Hepatocyte (in vitro differentiated cells): ENCODE results near the gene SLC12A1. TPM values are rescaled to one million over a fixed set of nuclear protein-coding genes. Genes with fewer than 3 reads are reported as not detected.

Source experiments
- DNase-seq: peaks from one replicate; pipeline ENCODE4 v3.0.0-alpha.2; 2016; ENCODE audit warnings: low spot score
- H2AFZ ChIP-seq: fragments of 200-600 bp; sonication (generic); 2 replicates; pipeline ENCODE4 v1.6.0; 2016; ENCODE audit warnings: antibody characterized with exemption, mild to moderate bottlenecking
- H3K27ac ChIP-seq: fragments of 200-600 bp; sonication (generic); 2 replicates; pipeline ENCODE4 v1.5.1; 2016; ENCODE audit warnings: mild to moderate bottlenecking
- H3K27me3 ChIP-seq: fragments of 200-600 bp; sonication (generic); 2 replicates; pipeline ENCODE4 v1.6.1; 2016
- H3K36me3 ChIP-seq: fragments of 200-600 bp; sonication (generic); replicated peaks from 2 replicates; pipeline ENCODE4 v1.5.1; 2016; ENCODE audit warnings: low read depth; ENCODE audit not compliant: insufficient read depth
- H3K4me1 ChIP-seq: fragments of 200-600 bp; sonication (generic); 2 replicates; pipeline ENCODE4 v1.5.1; 2016; ENCODE audit warnings: mild to moderate bottlenecking, moderate library complexity; ENCODE audit not compliant: insufficient read depth
- H3K4me2 ChIP-seq: fragments of 200-600 bp; sonication (generic); 2 replicates; pipeline ENCODE4 v1.6.0; 2016
- H3K4me3 ChIP-seq: fragments of 200-600 bp; sonication (generic); 2 replicates; pipeline ENCODE4 v1.5.1; 2016; ENCODE audit warnings: mild to moderate bottlenecking
- H3K79me2 ChIP-seq: fragments of 200-600 bp; sonication (generic); 2 replicates; pipeline ENCODE4 v1.6.0; 2017; ENCODE audit warnings: mild to moderate bottlenecking
- H3K9me2 ChIP-seq: fragments of 200-600 bp; sonication (generic); replicated peaks from 2 replicates; pipeline ENCODE4 v1.6.0; 2017; ENCODE audit warnings: mild to moderate bottlenecking; ENCODE audit not compliant: insufficient read depth
- H3K9me3 ChIP-seq: fragments of 200-600 bp; sonication (generic); 2 replicates; pipeline ENCODE4 v1.5.1; 2016; ENCODE audit warnings: low read depth, mild to moderate bottlenecking
- H4K20me1 ChIP-seq: fragments of 200-600 bp; sonication (generic); 2 replicates; pipeline ENCODE4 v1.6.0; 2016; ENCODE audit warnings: mild to moderate bottlenecking; ENCODE audit not compliant: insufficient read depth, poor library complexity, severe bottlenecking
- EZH2 ChIP-seq: fragments of 200-600 bp; sonication (generic); IDR thresholded peaks from 2 replicates; pipeline ENCODE4 v1.6.1; 2016; ENCODE audit warnings: antibody characterized with exemption, mild to moderate bottlenecking, borderline replicate concordance
- EZH2phosphoT487 ChIP-seq: fragments of 200-600 bp; sonication (generic); IDR thresholded peaks from one replicate; pipeline ENCODE4 v1.6.1; 2018; ENCODE audit warnings: antibody characterized with exemption, mild to moderate bottlenecking, low read depth, moderate library complexity; ENCODE audit not compliant: unreplicated experiment, severe bottlenecking
- WGBS: methylation state at CpG from one replicate; pipeline ENCODE4 v1.1.6; 2016; ENCODE audit warnings: low lambda C conversion rate; ENCODE audit errors: missing lambda C conversion rate; 5-methylcytosine and 5-hydroxymethylcytosine counted together
- polyA plus RNA-seq: library from polyadenylated mRNA; unstranded; fragments of >200 nt; fragmentation: Nextera tagmentation; extraction: Ambion mirVana; gene quantifications from 2 replicates; pipeline ENCODE4 v1.2.1, GENCODE V29; 2016
- total RNA-seq: library from RNA; depleted of rRNA; stranded (reverse); fragments of >200 nt; gene quantifications from 2 replicates; pipeline ENCODE4 v1.2.3, GENCODE V29; 2014
- TF ChIP-seq, protein P1 (sequence below): fragments of 200-600 bp; sonication (generic); IDR thresholded peaks from 2 replicates; pipeline ENCODE4 v1.5.1; 2016; ENCODE audit warnings: antibody characterized with exemption, mild to moderate bottlenecking; ENCODE audit not compliant: poor library complexity

SLC12A1 gene
- total and polyA plus RNA-seq, 2 experiments from 2014 or later = not detected

DNA sequence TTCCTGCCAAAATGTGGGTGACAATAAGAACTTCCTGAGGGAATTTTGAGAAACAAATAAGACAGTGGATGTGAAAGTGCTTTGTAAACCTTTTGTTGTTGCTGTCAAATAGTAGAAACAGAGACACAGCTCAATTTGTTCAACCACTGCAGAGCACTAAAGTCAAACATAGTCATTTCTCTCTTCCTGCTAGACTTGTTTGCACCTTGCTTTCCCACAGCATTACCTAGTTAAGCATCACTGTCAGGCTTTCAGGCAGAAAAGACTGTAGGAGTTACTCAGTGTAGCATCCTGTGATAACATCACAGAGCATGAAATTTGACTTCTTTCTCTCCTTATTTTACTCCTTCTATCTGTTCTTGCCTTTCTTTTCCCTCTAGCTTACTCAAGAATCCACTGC is 27.1 kb downstream of the SLC12A1 start:
- H3K9me2 ChIP-seq = no peaks in the 10 kb centered on the region
- H3K4me2 ChIP-seq = no peak overlapping the region
- H3K4me3 ChIP-seq = no peak overlapping the region
- no peaks in the 10 kb centered on the region for H3K4me1 ChIP-seq
- H4K20me1 ChIP-seq = no peaks in the 10 kb centered on the region
- no peaks in the 10 kb centered on the region for H3K9me3 ChIP-seq
- no peak overlapping the region for H2AFZ ChIP-seq
- H3K36me3 ChIP-seq = no peaks in the 10 kb centered on the region
- TF ChIP-seq, protein P1, sequence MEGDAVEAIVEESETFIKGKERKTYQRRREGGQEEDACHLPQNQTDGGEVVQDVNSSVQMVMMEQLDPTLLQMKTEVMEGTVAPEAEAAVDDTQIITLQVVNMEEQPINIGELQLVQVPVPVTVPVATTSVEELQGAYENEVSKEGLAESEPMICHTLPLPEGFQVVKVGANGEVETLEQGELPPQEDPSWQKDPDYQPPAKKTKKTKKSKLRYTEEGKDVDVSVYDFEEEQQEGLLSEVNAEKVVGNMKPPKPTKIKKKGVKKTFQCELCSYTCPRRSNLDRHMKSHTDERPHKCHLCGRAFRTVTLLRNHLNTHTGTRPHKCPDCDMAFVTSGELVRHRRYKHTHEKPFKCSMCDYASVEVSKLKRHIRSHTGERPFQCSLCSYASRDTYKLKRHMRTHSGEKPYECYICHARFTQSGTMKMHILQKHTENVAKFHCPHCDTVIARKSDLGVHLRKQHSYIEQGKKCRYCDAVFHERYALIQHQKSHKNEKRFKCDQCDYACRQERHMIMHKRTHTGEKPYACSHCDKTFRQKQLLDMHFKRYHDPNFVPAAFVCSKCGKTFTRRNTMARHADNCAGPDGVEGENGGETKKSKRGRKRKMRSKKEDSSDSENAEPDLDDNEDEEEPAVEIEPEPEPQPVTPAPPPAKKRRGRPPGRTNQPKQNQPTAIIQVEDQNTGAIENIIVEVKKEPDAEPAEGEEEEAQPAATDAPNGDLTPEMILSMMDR = no peak
- no peak for TF ChIP-seq EZH2
- no peak for TF ChIP-seq EZH2phosphoT487
- H3K27ac ChIP-seq = no peak overlapping the region
- no peak for DNase-seq
- H3K27me3 ChIP-seq = no peaks in the 10 kb centered on the region
- no peaks in the 10 kb centered on the region for H3K79me2 ChIP-seq

DNA sequence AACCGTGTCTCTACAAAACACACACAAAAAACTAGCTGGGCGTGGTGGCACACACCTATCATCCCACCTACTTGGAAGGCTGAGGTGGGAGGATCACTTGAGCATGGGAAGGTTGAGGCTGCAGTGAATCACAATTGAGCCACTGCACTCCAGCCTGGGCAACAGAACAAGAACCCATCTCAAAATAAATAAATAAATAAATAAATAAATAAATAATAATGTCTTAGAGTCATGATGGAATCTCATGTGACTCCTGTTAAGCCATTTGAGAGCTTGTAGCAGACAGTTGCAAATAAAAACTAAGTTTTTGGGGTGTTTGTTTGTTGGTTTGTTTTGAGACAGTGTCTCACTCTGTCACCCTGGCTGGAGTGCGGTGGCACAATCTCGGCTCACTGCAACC is 33.2 kb downstream of the SLC12A1 start:
- Histone ChIP-seq H3K36me3 (no peaks in the 10 kb centered on the region), H2AFZ (no peak overlapping the region), H3K4me1 (no peaks in the 10 kb centered on the region), H3K9me3 (no peaks in the 10 kb centered on the region), H3K4me2 (no peak overlapping the region), H3K4me3 (no peak overlapping the region), H3K27me3 (no peaks in the 10 kb centered on the region), H3K27ac (no peak overlapping the region), H3K9me2 (no peaks in the 10 kb centered on the region), H4K20me1 (no peaks in the 10 kb centered on the region), H3K79me2 (no peaks in the 10 kb centered on the region)
- no peak for TF ChIP-seq EZH2
- TF ChIP-seq, protein P1 = no peak
- no peak for TF ChIP-seq EZH2phosphoT487
- DNase-seq = no peak
- WGBS = 92% methylated on average over 4 of the region's 4 CpGs

DNA sequence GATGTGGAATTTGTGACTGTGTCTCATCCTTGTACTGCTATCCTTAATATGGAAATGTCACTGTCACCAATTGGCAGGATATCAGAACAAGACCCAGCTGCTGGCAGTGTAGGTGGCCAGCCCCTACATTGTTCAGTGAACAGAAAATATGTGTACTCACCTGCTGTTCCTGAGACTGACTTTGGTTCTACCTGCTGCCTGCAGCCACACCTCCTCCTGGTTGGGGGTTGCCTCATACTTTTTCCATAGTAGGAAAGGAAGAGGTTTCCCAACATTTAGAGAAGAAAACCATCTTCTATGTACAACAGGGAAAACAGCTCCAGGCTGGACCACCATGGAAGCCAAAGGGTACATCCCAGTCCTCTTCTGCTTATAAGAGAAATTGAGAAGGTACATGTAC is 35.9 kb downstream of the SLC12A1 start:
- H3K27me3 ChIP-seq = no peaks in the 10 kb centered on the region

DNA sequence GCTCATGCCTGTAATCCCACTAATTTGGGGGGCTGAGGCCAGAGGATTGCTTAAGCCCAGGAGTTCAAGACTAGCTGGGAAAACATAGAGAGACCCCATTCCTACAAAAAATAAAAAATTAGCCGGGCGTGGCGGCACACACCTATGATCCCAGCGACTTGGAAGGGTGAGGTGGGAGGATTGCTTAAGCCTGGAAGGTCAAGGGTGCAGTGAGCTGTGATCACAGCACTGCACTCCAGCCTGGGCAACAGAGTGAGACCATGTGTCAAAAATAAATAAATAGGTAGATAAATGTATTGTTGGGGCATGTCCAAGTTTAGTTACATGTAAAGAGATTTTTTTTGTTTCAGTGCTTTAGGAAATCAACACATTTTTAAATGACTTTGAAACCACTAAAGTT is 36.4 kb downstream of the SLC12A1 start:
- DNase-seq = no peak
- H3K27ac ChIP-seq = no peak overlapping the region
- no peaks in the 10 kb centered on the region for H3K79me2 ChIP-seq
- H3K4me2 ChIP-seq = no peak overlapping the region
- no peaks in the 10 kb centered on the region for H4K20me1 ChIP-seq
- no peak overlapping the region for H2AFZ ChIP-seq
- no peaks in the 10 kb centered on the region for H3K27me3 ChIP-seq
- no peak overlapping the region for H3K4me3 ChIP-seq
- WGBS = 100% methylated on average over 4 of the region's 4 CpGs
- no peaks in the 10 kb centered on the region for H3K9me2 ChIP-seq
- TF ChIP-seq EZH2phosphoT487 (no peak), EZH2 (no peak)
- TF ChIP-seq, protein P1 = no peak
- no peaks in the 10 kb centered on the region for H3K4me1 ChIP-seq
- no peaks in the 10 kb centered on the region for H3K9me3 ChIP-seq
- H3K36me3 ChIP-seq = no peaks in the 10 kb centered on the region

More for the DNA sequence above, 35.9 kb downstream of the SLC12A1 start:
- H3K36me3 ChIP-seq = no peaks in the 10 kb centered on the region
- H3K9me2 ChIP-seq = no peaks in the 10 kb centered on the region
- no peak overlapping the region for H3K4me2 ChIP-seq
- H3K79me2 ChIP-seq = no peaks in the 10 kb centered on the region
- TF ChIP-seq EZH2phosphoT487 = no peak
- TF ChIP-seq, protein P1 = no peak
- TF ChIP-seq EZH2 = no peak
- DNase-seq = no peak
- no peak overlapping the region for H2AFZ ChIP-seq
- H3K4me3 ChIP-seq = no peak overlapping the region
- H3K4me1 ChIP-seq = no peaks in the 10 kb centered on the region
- H3K9me3 ChIP-seq = no peaks in the 10 kb centered on the region
- H4K20me1 ChIP-seq = no peaks in the 10 kb centered on the region
- no peak overlapping the region for H3K27ac ChIP-seq
